ENCODE results near the gene TFF3.

- TF ChIP-seq FOXP2 (optimal IDR thresholded peaks at IDR 0.05; ENCODE audit: borderline replicate concordance, extremely low read depth, extremely low read length, insufficient read depth) (no peak), POLR2AphosphoS5 (IDR thresholded peaks at IDR 0.05; ENCODE audit: low read depth, low read length) (no peak), REST (IDR thresholded peaks at IDR 0.05; ENCODE audit: insufficient read depth in 1 of 2, low read depth in 2 of 2, low read length in 2 of 2) (no peak), TAF1 (IDR thresholded peaks at IDR 0.05; ENCODE audit: borderline replicate concordance, insufficient read depth, low read length) (no peak)
Measured at GRCh38 chr21:42350318-42350910, 35.2 kb upstream of the TFF3 start.

All from PFSK-1 (cell line).